Measurements from ENCODE around the gene ERG.

ERG gene

GRCh38 chr21:38388203-38388602 is 110.1 kb downstream of the ERG start:
- DNase-seq: no peak

- no peak for DNase-seq
Measured at GRCh38 chr21:38386967-38387366, 111.3 kb downstream of the ERG start.

- DNase-seq: no peak
Measured at GRCh38 chr21:38385427-38386175, 112.7 kb downstream of the ERG start.

- no peak for DNase-seq
Measured at GRCh38 chr21:38384675-38385426, 113.4 kb downstream of the ERG start.

- no peak for DNase-seq
Measured at GRCh38 chr21:38384238-38384560, 114.1 kb downstream of the ERG start.

- DNase-seq: no peak
Measured at GRCh38 chr21:38383411-38384237, 114.7 kb downstream of the ERG start.

GRCh38 chr21:38380481-38381137 is 117.7 kb downstream of the ERG start:
- DNase-seq: no peak

GRCh38 chr21:38379147-38379546 is 119.1 kb downstream of the ERG start:
- no peak for DNase-seq

- no peak for DNase-seq
Measured at GRCh38 chr21:38377165-38378088, 120.8 kb downstream of the ERG start.

GRCh38 chr21:38376693-38377092 is 121.6 kb downstream of the ERG start:
- DNase-seq: no peak

- no peak for DNase-seq
Measured at GRCh38 chr21:38376235-38376634, 122.0 kb downstream of the ERG start.

- DNase-seq: no peak
Measured at GRCh38 chr21:38367646-38368045, 130.6 kb downstream of the ERG start.

GRCh38 chr21:38365521-38365920 is 132.8 kb downstream of the ERG start:
- DNase-seq: no peak

GRCh38 chr21:38363693-38364092 is 134.6 kb downstream of the ERG start:
- no peak for DNase-seq

GRCh38 chr21:38361324-38361723 is 137.0 kb downstream of the ERG start:
- no peak for DNase-seq

GRCh38 chr21:38359835-38360234 is 138.4 kb downstream of the ERG start:
- no peak for DNase-seq

- no peak for DNase-seq
Measured at GRCh38 chr21:38359090-38359489, 139.2 kb downstream of the ERG start.

- DNase-seq: no peak
Measured at GRCh38 chr21:38358666-38359065, 139.6 kb downstream of the ERG start.

- no peak for DNase-seq
Measured at GRCh38 chr21:38358098-38358497, 140.2 kb downstream of the ERG start.

GRCh38 chr21:38356883-38357625 is 141.2 kb downstream of the ERG start:
- no peak for DNase-seq
